CD1c-positive myeloid dendritic cell (primary cell): ENCODE data around the gene GPN1.
A peak's percentile ranks its signal among the peaks of the same experiment; 100 is the strongest.
"Not testable (repeated sequence)": the region's sequence is repeated elsewhere in the genome, so short reads cannot be mapped to it uniquely, and the experiment has no call there.

Experiments used
- DNase-seq: peaks from one replicate; pipeline ENCODE4 v3.0.0-alpha.2; 2016; ENCODE audit errors: extremely low spot score

The GPN1 gene

DNA sequence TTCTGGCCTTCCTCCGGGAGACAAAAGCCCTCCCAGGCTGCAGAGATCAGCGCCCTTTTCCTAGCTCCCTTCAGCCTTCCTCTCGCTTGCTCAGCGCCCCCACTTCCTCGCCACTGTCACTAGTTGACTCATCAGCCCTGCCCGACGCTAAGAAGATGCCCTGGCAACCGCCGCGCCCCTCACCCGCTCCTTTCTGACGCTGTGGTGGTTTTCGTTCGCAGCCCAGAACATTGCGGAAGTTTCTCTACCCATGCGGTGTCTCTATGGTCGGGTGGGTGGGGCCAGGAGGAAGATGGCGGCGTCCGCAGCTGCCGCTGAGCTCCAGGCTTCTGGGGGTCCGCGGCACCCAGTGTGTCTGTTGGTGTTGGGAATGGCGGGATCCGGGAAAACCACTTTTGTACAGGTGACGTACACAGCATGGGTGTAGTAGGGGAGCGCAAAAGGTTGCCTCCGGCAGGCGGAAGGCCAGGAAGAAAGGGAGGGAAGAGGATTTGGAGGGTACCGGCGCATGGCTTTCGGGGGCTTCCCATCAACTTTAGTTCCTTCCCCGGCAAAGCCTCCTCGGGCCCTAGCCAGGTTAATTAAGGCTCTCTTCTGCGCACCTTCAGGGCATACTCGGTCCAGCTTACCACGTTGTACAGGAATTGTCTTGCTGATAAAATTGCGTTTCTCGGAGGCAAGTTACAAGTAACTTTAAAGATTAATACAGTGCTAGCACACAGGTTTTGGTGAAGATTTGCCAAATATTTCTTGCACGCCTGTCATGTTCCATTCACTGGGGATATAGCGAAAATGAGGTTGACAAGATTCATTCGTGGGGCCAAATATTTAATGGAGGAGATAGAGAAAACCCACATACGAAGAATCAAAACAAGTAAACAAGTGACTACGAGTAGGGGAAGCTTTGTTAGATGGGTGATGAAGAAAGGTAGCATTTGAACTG lies at the start of gene GPN1, which contains the start of gene CCDC121:
Gene GPN1, plus strand, starts transcription at position 284 of the 943 bp plus-strand sequence. Its CDS starts 9 bp downstream, at position 293.
Gene CCDC121, minus strand, starts transcription at position 246 of the 943 bp plus-strand sequence. CDS start 1,213 bp downstream, outside the sequence.
- peak; percentile 97 for DNase-seq

GRCh38 chr2:27581417-27582128 lies 47.3 kb upstream of the GPN1 start:
- DNase-seq, result no peak

- DNase-seq, result no peak
Measured at GRCh38 chr2:27582129-27582694, 46.6 kb upstream of the GPN1 start.

- peak; percentile 88 for DNase-seq
Measured at GRCh38 chr2:27582695-27583389, 46.0 kb upstream of the GPN1 start, which contains the start of gene ZNF512. Gene ZNF512, plus strand, starts transcription at chr2:27583042. Its CDS starts 71 bp downstream, at chr2:27583113.

DNA sequence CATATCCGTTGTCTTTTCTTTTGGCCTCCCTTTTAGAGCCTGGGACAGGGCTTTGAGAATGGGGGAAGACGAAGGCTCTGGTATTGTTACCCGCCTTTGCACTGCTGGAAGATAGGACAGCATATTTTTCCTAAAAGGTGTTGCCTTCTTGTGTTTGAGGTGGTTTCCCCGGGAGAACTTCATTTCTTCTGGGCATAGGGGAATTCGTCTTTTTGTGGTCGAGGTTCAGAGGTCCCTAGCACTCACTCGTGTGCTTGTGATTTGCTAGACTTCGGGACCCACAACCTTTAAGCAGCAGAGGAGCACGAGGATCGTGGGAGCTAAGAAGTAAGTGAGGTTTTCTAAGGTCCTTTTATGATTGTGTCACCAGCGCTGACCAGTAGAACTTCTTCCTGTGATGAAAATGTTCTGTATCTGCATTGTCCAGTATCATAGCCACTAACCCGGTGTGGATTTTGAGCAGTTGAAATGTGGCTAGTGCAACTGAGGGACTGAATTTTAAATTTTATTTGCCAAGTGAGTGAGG lies 45.4 kb upstream of the GPN1 start:
- peak; percentile 7 for DNase-seq

GRCh38 chr2:27584597-27584996 lies 44.3 kb upstream of the GPN1 start:
- no peak for DNase-seq

DNA sequence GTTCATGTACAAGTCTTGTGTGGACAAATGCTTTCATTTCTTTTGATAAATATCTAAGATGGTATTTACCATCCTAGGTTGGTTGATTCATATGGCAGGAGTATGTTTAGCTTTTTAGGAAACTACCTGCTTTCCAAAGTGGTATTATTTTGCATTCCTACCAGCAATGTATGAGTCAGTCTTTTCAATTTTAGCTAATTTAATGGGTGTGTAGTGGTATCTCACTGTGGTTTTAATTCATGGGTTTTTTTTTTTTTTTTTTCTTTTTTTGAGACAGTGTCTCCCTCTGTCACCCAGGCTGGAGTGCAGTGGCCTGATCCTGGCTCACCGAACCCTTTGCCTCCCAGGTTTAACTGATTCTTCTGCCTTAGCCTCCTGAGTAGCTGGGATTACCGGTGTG lies 41.8 kb upstream of the GPN1 start:
- DNase-seq, result no peak

DNA sequence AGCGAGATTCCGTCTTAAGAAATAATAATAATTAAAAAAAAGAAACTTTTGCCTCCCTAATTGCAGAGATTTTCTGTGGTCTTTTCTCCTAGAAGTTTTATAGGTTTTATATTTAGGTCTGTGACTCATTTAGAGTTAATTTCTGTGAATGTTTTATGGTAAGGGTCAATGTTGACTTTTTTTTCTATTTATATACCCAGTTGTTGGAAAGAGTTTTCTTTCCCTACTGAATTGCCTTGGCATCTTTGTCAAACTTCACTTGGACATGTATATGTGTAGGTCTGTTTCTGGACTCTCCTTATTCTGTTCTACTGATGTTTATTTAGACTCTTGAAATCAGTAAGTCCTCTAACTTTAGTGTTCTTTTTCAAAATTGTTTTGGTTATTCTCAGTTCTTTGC lies 40.5 kb upstream of the GPN1 start:
- no peak for DNase-seq

DNA sequence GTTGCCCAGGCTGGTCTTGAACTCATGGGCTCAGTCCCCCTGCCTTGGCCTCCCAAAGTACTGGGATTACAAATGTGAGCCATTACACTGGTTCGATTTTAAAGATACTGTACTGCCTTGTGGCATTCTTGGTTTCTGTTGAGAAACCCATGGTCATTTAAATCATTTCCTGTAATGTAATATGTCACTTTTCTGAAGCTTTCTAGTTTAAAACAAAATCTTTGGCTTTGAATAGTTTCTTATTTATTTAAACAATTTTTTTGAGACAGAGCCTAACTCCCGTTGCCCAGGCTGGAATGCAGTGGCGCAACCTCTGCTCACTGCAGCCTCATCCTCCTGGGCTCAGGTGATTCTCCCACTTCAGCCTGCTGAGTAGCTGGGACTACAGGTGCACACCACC lies 37.1 kb upstream of the GPN1 start:
- no peak for DNase-seq

DNA sequence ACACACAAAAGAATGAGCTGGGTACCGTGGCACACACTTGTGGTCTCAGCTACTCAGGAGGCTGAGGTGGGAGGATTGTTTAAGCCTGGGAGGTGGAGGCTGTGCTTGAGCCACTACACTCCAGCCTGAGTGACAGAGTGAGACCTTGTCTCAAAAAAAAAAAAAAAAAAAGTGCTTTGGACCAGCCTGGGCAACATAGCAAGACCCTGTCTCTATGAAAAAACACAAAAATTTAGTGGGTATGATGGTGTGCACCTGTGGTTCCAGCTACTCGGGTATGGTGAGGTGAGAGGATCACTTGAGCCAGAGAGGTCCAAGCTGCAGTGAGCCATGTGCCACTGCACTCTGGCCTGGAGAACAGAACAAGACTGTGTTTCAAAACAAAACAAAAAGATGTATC lies 35.6 kb upstream of the GPN1 start:
- no peak for DNase-seq

- DNase-seq, result not testable (repeated sequence)
Measured at GRCh38 chr2:27594020-27594703, 34.7 kb upstream of the GPN1 start.

DNA sequence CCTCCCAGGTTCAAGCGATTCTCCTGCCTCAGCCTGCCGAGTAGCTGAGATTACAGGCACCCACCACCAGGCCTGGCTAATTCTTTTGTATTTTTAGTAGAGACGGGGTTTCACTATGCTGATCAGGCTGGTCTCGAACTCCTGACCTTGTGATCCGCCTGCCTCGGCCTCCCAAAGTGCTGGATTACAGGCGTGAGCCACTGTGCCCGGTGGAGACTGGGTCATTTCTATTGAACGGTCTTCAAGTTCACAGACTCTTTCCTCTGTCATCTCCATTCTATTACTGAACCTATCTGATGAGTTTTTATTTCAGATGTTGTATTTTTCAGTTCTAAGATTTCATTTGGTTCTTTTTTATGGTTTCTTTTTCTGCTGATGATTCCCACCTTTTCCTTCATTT lies 33.4 kb upstream of the GPN1 start:
- not testable (repeated sequence) for DNase-seq

DNA sequence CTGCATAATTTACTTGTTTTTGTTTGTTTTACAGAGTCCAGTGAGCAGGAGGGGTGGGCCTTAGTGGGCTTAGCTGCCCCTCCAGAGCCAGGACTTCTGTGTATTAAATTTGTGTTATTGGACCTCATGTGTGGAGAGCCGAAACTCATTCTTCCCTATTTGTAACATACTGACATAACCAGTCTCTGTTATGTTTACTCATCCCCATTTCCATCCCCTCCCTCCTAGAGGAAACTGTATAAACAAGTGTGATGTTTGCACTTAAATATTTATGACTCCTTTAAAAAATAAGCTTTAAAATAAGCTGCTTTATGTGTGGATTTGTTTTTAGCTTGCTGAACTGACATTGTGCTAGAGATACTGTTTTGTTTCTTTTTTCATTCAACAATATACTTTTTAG lies 32.2 kb upstream of the GPN1 start:
- no peak for DNase-seq

DNA sequence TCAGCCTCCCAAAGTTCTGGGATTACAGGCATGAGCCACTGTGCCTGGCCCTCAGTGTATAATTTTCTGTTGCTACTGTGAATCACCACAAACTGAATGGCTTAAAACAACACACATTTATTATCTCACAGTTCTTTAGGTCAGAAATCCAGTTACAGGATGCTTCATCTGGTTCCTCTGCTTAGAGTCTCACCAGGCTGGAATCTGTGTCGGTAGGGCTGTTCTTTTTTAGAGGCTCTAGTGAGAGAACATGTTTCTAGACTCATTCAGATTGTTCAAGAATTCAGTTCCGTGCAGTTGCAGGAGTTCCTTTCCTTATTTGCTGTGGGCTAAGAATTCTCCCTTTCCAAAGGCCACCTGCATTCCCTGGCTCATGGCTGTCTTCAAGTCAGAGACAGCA lies 22.2 kb upstream of the GPN1 start:
- no peak for DNase-seq

DNA sequence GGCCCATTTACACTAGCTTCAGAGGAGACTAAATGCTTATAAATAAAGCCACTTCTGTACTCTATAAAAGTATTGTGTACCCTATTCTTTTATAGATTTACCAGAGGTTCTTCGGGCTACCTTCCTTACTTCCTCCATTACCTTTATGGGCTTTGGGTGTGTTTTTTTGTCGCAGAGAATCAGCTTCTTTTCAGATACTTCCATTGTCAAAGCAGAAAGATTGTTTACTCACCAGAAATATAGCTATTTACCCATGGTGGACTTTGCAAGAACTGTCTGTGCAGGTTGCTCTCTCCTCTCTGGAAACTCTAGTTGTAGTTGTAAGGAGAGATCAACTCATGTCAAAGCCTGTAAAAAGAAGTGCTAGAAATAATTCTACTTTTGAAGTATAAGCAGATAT lies 14.9 kb upstream of the GPN1 start:
- no peak for DNase-seq

DNA sequence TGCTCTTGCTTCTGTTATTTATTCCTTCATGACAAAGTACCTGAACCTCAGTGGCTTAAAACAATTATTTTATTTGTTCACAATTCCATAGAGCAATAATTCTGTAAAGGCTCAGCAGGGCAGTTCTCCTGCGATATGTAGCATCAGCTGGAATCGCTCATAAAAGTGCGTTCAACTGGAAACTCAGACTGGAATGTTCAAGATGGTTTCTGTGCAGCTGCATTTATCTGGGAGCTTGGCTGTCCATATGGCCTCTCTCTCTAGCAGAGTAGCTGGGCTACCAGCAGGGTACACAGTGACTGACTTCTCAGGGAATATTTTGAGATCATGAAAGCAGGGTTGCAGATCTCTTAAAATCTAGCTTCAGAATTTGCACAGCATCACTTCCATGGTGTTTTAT lies 13.5 kb upstream of the GPN1 start:
- DNase-seq, result no peak

DNA sequence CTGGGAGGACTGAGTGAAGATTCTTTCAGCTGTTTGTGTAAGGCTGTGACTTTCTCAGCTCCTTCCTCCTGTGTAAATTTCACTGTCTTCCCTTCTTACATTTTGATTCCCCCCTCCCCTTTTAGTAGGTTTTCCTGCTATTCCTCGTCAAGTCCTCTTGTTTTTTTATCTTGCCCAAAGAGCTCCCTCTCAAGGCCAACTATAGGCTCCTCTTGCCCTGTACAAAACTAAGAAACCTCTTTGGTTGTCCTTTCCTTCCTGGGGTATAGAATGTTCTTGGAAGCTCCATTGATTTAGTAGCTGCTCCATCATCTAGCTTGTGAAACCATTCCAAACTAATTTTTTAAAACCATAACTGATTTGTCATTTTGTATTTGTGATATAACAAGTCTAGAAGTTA lies 7.3 kb upstream of the GPN1 start:
- DNase-seq, result no peak

GRCh38 chr2:27622921-27623384 lies 5.9 kb upstream of the GPN1 start:
- DNase-seq, result no peak

DNA sequence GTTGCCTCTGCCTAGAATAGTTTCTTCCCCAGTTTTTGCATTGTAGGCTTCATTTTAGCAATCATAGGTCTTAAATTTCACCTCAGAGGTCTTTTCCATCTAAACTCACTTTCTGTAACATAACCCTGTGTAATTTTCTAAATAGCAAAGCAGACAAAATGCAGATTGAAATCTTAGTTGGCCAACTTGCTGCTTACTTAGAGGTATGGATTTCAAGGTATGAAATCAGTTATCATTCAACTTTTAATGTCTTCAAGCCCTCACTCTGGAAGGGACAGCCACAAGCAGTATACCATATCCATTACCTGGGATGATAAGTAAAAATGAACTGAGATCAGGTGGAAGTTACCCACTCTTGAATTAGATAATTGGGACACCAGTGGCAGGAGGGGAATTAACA lies 3.9 kb upstream of the GPN1 start:
- DNase-seq, result no peak

GRCh38 chr2:27626323-27626722 lies 2.5 kb upstream of the GPN1 start:
- DNase-seq, result not testable (repeated sequence)

DNA sequence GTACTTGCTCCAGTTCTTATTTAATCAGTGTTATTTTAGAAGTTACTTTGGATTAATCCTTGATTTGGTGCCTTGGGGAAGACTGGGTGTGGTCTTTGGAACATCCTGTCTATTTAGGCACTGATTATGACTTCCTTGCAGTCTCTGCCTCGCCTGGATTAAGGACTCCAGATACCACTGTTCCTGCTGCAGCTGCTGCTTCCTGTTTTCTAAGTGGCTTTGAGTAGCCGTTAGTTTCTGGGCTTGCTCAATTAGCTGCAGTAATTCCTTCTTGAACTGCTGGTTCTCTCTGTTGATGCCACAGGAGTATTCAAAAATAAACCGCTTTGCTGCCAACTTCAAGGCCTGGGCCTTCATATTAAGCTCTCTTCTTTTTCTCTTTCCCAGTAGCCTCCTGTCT lies 1.9 kb upstream of the GPN1 start:
- DNase-seq, result peak; percentile 54
